Natural killer cell (primary cell): ENCODE data around the gene PPIF. TPM values are rescaled to one million over a fixed set of nuclear protein-coding genes. Genes with fewer than 3 reads are reported as not detected.

Experiments
- ATAC-seq, 3 donors: fragments of 150-1000 bp in 2 of 3; fragments of 200-7000 bp in 1 of 3; cut with Tn5 transposase; 1 replicate in 1 of 3; 2 replicates in 2 of 3; pipeline ENCODE4 v1.10.0; 2021; ENCODE audit warnings: mild to moderate bottlenecking in 2 of 3, moderate library complexity in 2 of 3
- DNase-seq, 2 donors: peaks; one replicate each; pipeline versions ENCODE4 v3.0.0 to v3.0.0-alpha.2; 2013 to 2021; ENCODE audit warnings: mixed read lengths in 1 of 2
- H3K27ac ChIP-seq: one replicate; pipeline ENCODE4 v1.5.1; 2013; ENCODE audit warnings: mild to moderate bottlenecking, low read length
- H3K27me3 ChIP-seq: one replicate; pipeline ENCODE4 v1.6.1; 2013; ENCODE audit warnings: low read length; ENCODE audit not compliant: control insufficient read depth, insufficient read depth
- H3K36me3 ChIP-seq: one replicate; pipeline ENCODE4 v1.6.1; 2013; ENCODE audit warnings: low read length; ENCODE audit not compliant: control insufficient read depth, insufficient read depth
- H3K4me1 ChIP-seq: one replicate; pipeline ENCODE4 v1.6.1; 2013; ENCODE audit warnings: low read length; ENCODE audit not compliant: control insufficient read depth, insufficient read depth
- H3K4me3 ChIP-seq: one replicate; pipeline ENCODE4 v1.5.1; 2013; ENCODE audit warnings: low read length
- H3K9me3 ChIP-seq: one replicate; pipeline ENCODE4 v1.6.1; 2013; ENCODE audit warnings: low read length; ENCODE audit not compliant: control insufficient read depth, insufficient read depth
- H3K27ac Mint-ChIP-seq, 2 donors: one replicate each; pipeline ENCODE4 v1.8.0; 2022; ENCODE audit warnings: mild to moderate bottlenecking in 2 of 2, mixed read lengths in 2 of 2, moderate library complexity in 1 of 2
- H3K27me3 Mint-ChIP-seq, 2 donors: one replicate each; pipeline ENCODE4 v1.8.0; 2022; ENCODE audit warnings: low read depth in 2 of 2, mixed read lengths in 2 of 2
- H3K36me3 Mint-ChIP-seq: one replicate; pipeline ENCODE4 v1.8.0; 2022; ENCODE audit warnings: mixed read lengths
- H3K4me1 Mint-ChIP-seq, 2 donors: one replicate each; pipeline ENCODE4 v1.8.0; 2022; ENCODE audit warnings: mixed read lengths in 2 of 2
- H3K4me3 Mint-ChIP-seq: one replicate; pipeline ENCODE4 v1.8.0; 2022; ENCODE audit warnings: mild to moderate bottlenecking, moderate library complexity, mixed read lengths
- H3K9me3 Mint-ChIP-seq, 2 donors: one replicate each; pipeline ENCODE4 v1.8.0; 2022; ENCODE audit warnings: mixed read lengths in 2 of 2
- WGBS: methylation state at CpG from one replicate; pipeline ENCODE4 v1.1.7; 2013; ENCODE audit warnings: missing lambda C conversion rate; ENCODE audit not compliant: insufficient coverage; 5-methylcytosine and 5-hydroxymethylcytosine counted together
- intact Hi-C: fragments of 100-400 bp; cut with micrococcal nuclease; formaldehyde crosslinking; loops from one replicate; pipeline ENCODE4 v1.14.2; 2022
- total RNA-seq, 4 donors: library from RNA; stranded (reverse); fragments of 120-200 nt in 1 of 4; gene quantifications; one replicate each; pipeline versions ENCODE4 v1.2.3 to v1.2.4, GENCODE V29; 2013 to 2022
- TF ChIP-seq, protein P1 (sequence below): fragments of 200-600 bp; IDR thresholded peaks from one replicate; pipeline ENCODE4 v1.8.0; 2022; ENCODE audit warnings: antibody characterized with exemption

Gene PPIF
- total RNA-seq, 3 donors from 2014 or later (not counting 1 experiment from before 2014, with no cell fraction given): 59.5 to 99.1 (median 66.3) TPM

GRCh38 chr10:79356104-79356503, 8.8 kb downstream of the PPIF start:
- TF ChIP-seq, protein P1, sequence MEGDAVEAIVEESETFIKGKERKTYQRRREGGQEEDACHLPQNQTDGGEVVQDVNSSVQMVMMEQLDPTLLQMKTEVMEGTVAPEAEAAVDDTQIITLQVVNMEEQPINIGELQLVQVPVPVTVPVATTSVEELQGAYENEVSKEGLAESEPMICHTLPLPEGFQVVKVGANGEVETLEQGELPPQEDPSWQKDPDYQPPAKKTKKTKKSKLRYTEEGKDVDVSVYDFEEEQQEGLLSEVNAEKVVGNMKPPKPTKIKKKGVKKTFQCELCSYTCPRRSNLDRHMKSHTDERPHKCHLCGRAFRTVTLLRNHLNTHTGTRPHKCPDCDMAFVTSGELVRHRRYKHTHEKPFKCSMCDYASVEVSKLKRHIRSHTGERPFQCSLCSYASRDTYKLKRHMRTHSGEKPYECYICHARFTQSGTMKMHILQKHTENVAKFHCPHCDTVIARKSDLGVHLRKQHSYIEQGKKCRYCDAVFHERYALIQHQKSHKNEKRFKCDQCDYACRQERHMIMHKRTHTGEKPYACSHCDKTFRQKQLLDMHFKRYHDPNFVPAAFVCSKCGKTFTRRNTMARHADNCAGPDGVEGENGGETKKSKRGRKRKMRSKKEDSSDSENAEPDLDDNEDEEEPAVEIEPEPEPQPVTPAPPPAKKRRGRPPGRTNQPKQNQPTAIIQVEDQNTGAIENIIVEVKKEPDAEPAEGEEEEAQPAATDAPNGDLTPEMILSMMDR: no peak
- no peak overlapping the region for H3K4me3 Mint-ChIP-seq
- Histone ChIP-seq H3K9me3 (no peaks in the 10 kb centered on the region), H3K4me3 (no peak overlapping the region), H3K27me3 (no peaks in the 10 kb centered on the region), H3K4me1 (peaks cover 29% of the 10 kb centered on the region), H3K36me3 (peaks cover 38% of the 10 kb centered on the region), H3K27ac (no peak overlapping the region)
- no peaks in the 10 kb centered on the region for H3K27me3 Mint-ChIP-seq
- no peaks in the 10 kb centered on the region for H3K9me3 Mint-ChIP-seq
- intact Hi-C loops: no loop called here
- peak in 2 of 3 donors; percentile 19 to 62 for ATAC-seq
- peaks cover 28% of the 10 kb centered on the region in 2 donors for H3K4me1 Mint-ChIP-seq
- no peak overlapping the region for H3K27ac Mint-ChIP-seq
- H3K36me3 Mint-ChIP-seq: no peaks in the 10 kb centered on the region
- 62% methylated on average over 5 of the region's 5 CpGs for WGBS
- DNase-seq: no peak

DNA sequence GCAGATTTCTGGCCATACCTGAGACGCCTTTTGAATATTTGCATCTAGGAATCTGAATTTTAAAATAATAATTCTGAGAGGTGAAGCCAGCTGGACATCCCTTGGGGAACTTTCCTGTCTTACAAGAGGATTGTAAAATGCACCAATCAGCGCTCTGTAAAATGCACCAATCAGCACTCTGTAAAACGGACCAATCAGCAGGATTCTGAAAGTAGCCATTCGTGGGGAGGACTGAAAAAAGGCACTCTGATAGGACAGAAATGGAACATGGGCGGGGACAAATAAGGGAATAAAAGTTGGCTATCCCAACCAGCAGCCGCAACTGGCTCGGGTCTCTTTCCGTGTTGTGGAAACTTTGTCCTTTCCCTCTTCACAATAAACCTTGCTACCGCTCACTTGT, 9.9 kb downstream of the PPIF start:
- Mint-ChIP-seq H3K9me3 (no peaks in the 10 kb centered on the region), H3K36me3 (no peaks in the 10 kb centered on the region), H3K27ac (no peak overlapping the region), H3K4me1 (peaks cover 33 to 35% of the 10 kb centered on the region in 2 donors), H3K4me3 (no peak overlapping the region), H3K27me3 (no peaks in the 10 kb centered on the region)
- no peak overlapping the region for H3K27ac ChIP-seq
- TF ChIP-seq, protein P1: no peak
- peaks cover 29% of the 10 kb centered on the region for H3K4me1 ChIP-seq
- intact Hi-C loops: no loop called here
- peaks cover 32% of the 10 kb centered on the region for H3K36me3 ChIP-seq
- ATAC-seq: no peak
- peak in 1 of 2 donors; percentile 0 for DNase-seq
- no peak overlapping the region for H3K4me3 ChIP-seq
- no peaks in the 10 kb centered on the region for H3K27me3 ChIP-seq
- no peaks in the 10 kb centered on the region for H3K9me3 ChIP-seq
- WGBS: 99% methylated on average over 9 of the region's 9 CpGs

GRCh38 chr10:79358811-79359210, 11.5 kb downstream of the PPIF start:
- H3K36me3 ChIP-seq: peaks cover 15% of the 10 kb centered on the region
- H3K27me3 Mint-ChIP-seq: no peaks in the 10 kb centered on the region
- H3K27ac ChIP-seq: no peak overlapping the region
- no peaks in the 10 kb centered on the region for H3K27me3 ChIP-seq
- no peak overlapping the region for H3K4me3 ChIP-seq
- DNase-seq: peak in 1 of 2 donors; percentile 1
- no peak overlapping the region for H3K4me3 Mint-ChIP-seq
- intact Hi-C loops: no loop called here
- peaks cover 27% of the 10 kb centered on the region in 2 donors for H3K4me1 Mint-ChIP-seq
- 75% methylated on average over 5 of the region's 5 CpGs for WGBS
- ATAC-seq: no peak
- H3K9me3 ChIP-seq: no peaks in the 10 kb centered on the region
- H3K4me1 ChIP-seq: peaks cover 21% of the 10 kb centered on the region
- H3K27ac Mint-ChIP-seq: no peak overlapping the region
- TF ChIP-seq, protein P1: no peak
- H3K9me3 Mint-ChIP-seq: no peaks in the 10 kb centered on the region
- no peaks in the 10 kb centered on the region for H3K36me3 Mint-ChIP-seq

DNA sequence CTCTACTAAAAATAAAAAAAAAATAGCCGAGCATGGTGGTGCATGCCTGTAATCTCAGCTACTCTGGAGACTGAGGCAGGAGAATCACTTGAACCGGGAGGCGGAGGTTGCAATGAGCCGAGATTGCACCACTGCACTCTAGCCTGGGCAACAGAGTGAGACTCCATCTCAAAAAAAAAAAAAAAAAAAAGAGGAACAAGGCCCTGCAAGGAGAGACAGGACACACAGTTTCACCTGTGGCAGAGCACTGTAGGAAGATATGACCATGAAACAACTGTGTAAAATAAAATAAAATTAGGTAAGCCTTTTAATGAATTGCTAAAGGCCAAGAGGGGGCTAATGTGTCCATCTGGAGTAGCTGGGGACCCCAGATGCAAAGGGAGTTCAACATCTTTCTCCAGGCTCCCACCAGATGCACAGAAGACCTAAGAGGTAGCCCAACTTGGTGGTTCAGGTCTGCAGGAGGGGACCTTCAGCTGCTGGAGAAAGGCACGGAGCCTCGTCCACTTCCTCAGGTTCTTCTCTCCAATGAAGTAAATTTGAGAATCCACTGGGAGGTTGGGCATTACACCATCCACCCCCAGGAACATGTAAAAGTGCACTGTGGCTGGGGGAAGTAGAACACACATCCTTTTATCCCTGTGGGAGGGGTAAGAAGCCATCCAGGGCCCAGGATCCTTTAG, 12.7 kb downstream of the PPIF start:
- Mint-ChIP-seq H3K4me1 (peaks cover 18% of the 10 kb centered on the region in 2 donors), H3K9me3 (no peaks in the 10 kb centered on the region), H3K36me3 (peaks cover 4% of the 10 kb centered on the region), H3K27ac (no peak overlapping the region), H3K4me3 (no peak overlapping the region), H3K27me3 (peaks cover 5 to 7% of the 10 kb centered on the region in 2 donors)
- peaks cover 11% of the 10 kb centered on the region for H3K4me1 ChIP-seq
- no peaks in the 10 kb centered on the region for H3K9me3 ChIP-seq
- intact Hi-C loops: no loop called here
- DNase-seq (peak in 1 of 2 donors; percentile 4), ATAC-seq (no peak)
- no peak overlapping the region for H3K27ac ChIP-seq
- H3K4me3 ChIP-seq: no peak overlapping the region
- H3K36me3 ChIP-seq: peaks cover 5% of the 10 kb centered on the region
- TF ChIP-seq, protein P1: no peak
- H3K27me3 ChIP-seq: no peaks in the 10 kb centered on the region
- 91% methylated on average over 6 of the region's 6 CpGs for WGBS
